Measurements from ENCODE around the gene MTTP. TPM values are rescaled to one million over a fixed set of nuclear protein-coding genes. Genes with fewer than 3 reads are reported as not detected.

Gene MTTP
- total RNA-seq, 2 experiments from 2014 or later = 0.25 to 0.57 TPM

DNA sequence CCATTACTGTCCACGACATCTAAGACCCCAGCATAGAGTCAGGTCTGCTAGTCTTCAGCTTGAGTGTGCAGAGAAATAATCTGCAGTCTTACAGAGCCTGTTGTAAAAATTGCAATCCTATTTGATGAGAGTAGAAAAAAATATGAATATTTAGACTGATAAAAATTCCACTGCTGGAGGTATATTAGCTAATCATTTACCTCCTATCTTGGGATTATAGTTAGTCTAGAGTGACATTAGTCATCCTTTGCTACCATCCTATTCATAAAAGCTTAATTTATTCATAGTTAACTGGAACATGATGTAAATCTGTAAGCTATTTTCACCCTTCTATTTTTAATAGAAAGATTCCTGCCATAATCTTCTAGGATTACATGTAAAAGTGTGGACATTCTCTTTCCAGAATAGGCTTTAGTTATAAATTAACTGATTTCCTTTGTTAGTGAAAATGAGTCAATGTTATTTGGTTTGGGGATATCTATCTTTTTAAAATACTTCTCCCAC is 56.3 kb downstream of the MTTP start:
- peaks cover 12% of the 10 kb centered on the region for H3K4me1 ChIP-seq (ENCODE audit: insufficient read depth, low read length, poor library complexity, severe bottlenecking)
- no peak overlapping the region for H3K27ac ChIP-seq (ENCODE audit: low read depth, low read length, poor library complexity, severe bottlenecking)
- ChIA-PET CTCF (ENCODE audit: unreplicated experiment) (no interaction called here), POLR2A (no interaction called here)
- no peak overlapping the region for H3K4me3 ChIP-seq (ENCODE audit: low read depth, low read length, poor library complexity, severe bottlenecking)
- H3K4me2 ChIP-seq (ENCODE audit: low read length) = no peak overlapping the region
- H3K79me2 ChIP-seq (ENCODE audit: insufficient read depth, low read depth, low read length) = no peaks in the 10 kb centered on the region
- no peaks in the 10 kb centered on the region for H3K36me3 ChIP-seq (ENCODE audit: insufficient read depth, low read length)
- intact Hi-C loops (cut with micrococcal nuclease; ENCODE audit: unreplicated experiment) = loop anchor here (10.0 kb wide), 1 partner anchor 174 kb away; no protein-coding TSS in a partner anchor
- no peaks in the 10 kb centered on the region for H3K9me3 ChIP-seq (ENCODE audit: low read length)
- no peak overlapping the region for H2AFZ ChIP-seq (ENCODE audit: low read length)
- H3K9me2 ChIP-seq (ENCODE audit: insufficient read depth, low read length) = no peaks in the 10 kb centered on the region
- DNase-seq (ENCODE audit: low spot score) = no peak
- H4K20me1 ChIP-seq (ENCODE audit: insufficient read depth, low read length) = no peaks in the 10 kb centered on the region
- no TSS peak for BruUV-seq (replicated peaks)
- TF ChIP-seq, protein P1, sequence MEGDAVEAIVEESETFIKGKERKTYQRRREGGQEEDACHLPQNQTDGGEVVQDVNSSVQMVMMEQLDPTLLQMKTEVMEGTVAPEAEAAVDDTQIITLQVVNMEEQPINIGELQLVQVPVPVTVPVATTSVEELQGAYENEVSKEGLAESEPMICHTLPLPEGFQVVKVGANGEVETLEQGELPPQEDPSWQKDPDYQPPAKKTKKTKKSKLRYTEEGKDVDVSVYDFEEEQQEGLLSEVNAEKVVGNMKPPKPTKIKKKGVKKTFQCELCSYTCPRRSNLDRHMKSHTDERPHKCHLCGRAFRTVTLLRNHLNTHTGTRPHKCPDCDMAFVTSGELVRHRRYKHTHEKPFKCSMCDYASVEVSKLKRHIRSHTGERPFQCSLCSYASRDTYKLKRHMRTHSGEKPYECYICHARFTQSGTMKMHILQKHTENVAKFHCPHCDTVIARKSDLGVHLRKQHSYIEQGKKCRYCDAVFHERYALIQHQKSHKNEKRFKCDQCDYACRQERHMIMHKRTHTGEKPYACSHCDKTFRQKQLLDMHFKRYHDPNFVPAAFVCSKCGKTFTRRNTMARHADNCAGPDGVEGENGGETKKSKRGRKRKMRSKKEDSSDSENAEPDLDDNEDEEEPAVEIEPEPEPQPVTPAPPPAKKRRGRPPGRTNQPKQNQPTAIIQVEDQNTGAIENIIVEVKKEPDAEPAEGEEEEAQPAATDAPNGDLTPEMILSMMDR (conservative IDR thresholded peaks at IDR 0.05; ENCODE audit: low read length) = no peak
- no peak for TF ChIP-seq EZH2phosphoT487 (IDR thresholded peaks at IDR 0.05; ENCODE audit: borderline replicate concordance, low read depth, low read length)

DNA sequence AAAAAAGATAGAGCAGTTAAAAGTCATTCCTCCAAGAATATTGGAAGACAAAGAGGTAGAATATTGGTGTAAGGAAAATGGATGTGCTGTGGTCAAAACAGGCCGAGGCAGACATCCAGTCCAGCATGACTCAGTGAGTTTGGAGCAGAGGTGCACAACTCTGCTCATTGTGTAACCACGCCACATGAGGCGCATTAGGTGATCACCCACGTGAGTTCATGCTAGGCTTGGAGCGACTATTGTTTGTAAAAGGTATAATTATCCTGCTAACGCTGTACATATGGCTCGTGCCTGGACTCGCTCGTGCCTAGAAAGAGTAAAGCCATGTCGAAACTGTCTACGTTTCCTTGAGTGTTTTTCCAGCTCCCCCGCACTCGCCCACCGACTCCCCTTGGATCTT is 59.1 kb downstream of the MTTP start:
- H2AFZ ChIP-seq (ENCODE audit: low read length) = no peak overlapping the region
- H3K27ac ChIP-seq (ENCODE audit: low read depth, low read length, poor library complexity, severe bottlenecking) = no peak overlapping the region
- H3K9me3 ChIP-seq (ENCODE audit: low read length) = no peaks in the 10 kb centered on the region
- intact Hi-C loops (cut with micrococcal nuclease; ENCODE audit: unreplicated experiment) = loop anchor here (10.0 kb wide), 1 partner anchor 171 kb away; no protein-coding TSS in a partner anchor
- peaks cover 12% of the 10 kb centered on the region for H3K4me1 ChIP-seq (ENCODE audit: insufficient read depth, low read length, poor library complexity, severe bottlenecking)
- no peaks in the 10 kb centered on the region for H3K36me3 ChIP-seq (ENCODE audit: insufficient read depth, low read length)
- POLR2A ChIA-PET = interaction anchor here (1.0 to 1.2 kb wide), 2 partner anchors 10 to 15 kb away, joined by 3 to 4 read pairs; no protein-coding TSS in a partner anchor
- no peaks in the 10 kb centered on the region for H4K20me1 ChIP-seq (ENCODE audit: insufficient read depth, low read length)
- H3K9me2 ChIP-seq (ENCODE audit: insufficient read depth, low read length) = no peaks in the 10 kb centered on the region
- DNase-seq (ENCODE audit: low spot score) = no peak
- no TSS peak for BruUV-seq (replicated peaks)
- H3K4me2 ChIP-seq (ENCODE audit: low read length) = no peak overlapping the region
- TF ChIP-seq, protein P1 (conservative IDR thresholded peaks at IDR 0.05; ENCODE audit: low read length) = no peak
- TF ChIP-seq EZH2phosphoT487 (IDR thresholded peaks at IDR 0.05; ENCODE audit: borderline replicate concordance, low read depth, low read length) = no peak
- H3K79me2 ChIP-seq (ENCODE audit: insufficient read depth, low read depth, low read length) = no peaks in the 10 kb centered on the region
- no peak overlapping the region for H3K4me3 ChIP-seq (ENCODE audit: low read depth, low read length, poor library complexity, severe bottlenecking)
- CTCF ChIA-PET (ENCODE audit: unreplicated experiment) = no interaction called here

DNA sequence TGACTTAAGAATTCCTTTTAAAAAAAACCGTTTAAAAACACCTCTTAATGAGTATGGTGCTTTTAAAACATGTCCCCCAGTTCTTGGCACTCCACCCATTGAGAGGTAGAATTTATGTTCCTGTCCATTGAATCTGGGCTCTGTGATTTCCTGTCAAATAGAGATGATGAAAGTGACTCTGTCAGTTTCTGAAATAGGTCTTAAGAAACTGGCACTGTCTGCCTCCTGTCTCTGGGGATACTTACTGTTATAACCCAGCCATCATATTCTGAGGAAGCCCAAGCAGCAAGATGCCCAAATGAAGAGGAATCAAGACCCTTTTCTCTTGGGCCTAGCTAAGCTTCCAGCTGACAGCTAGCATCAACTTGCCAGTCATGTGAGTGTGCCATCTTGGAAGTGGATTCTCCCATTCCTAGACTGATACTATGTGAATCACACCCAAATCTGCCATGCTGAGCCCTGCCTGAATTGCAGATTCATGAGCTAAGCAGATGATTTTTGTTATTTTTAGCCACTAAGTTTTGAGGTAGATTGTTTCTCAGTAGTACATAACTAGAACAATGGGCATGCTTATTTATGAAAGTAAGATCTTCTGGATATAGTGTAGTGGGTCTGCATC is 60.2 kb downstream of the MTTP start:
- TF ChIP-seq, protein P1 (conservative IDR thresholded peaks at IDR 0.05; ENCODE audit: low read length) = no peak
- no peak for TF ChIP-seq EZH2phosphoT487 (IDR thresholded peaks at IDR 0.05; ENCODE audit: borderline replicate concordance, low read depth, low read length)
- H3K9me3 ChIP-seq (ENCODE audit: low read length) = no peaks in the 10 kb centered on the region
- H3K79me2 ChIP-seq (ENCODE audit: insufficient read depth, low read depth, low read length) = no peaks in the 10 kb centered on the region
- no peak overlapping the region for H3K4me3 ChIP-seq (ENCODE audit: low read depth, low read length, poor library complexity, severe bottlenecking)
- no peak for DNase-seq (ENCODE audit: low spot score)
- BruUV-seq (replicated peaks) = no TSS peak
- H2AFZ ChIP-seq (ENCODE audit: low read length) = no peak overlapping the region
- H3K9me2 ChIP-seq (ENCODE audit: insufficient read depth, low read length) = no peaks in the 10 kb centered on the region
- H3K36me3 ChIP-seq (ENCODE audit: insufficient read depth, low read length) = no peaks in the 10 kb centered on the region
- H3K27ac ChIP-seq (ENCODE audit: low read depth, low read length, poor library complexity, severe bottlenecking) = no peak overlapping the region
- intact Hi-C loops (cut with micrococcal nuclease; ENCODE audit: unreplicated experiment) = loop anchor here (10.0 kb wide), 1 partner anchor 170 kb away; no protein-coding TSS in a partner anchor
- no peaks in the 10 kb centered on the region for H4K20me1 ChIP-seq (ENCODE audit: insufficient read depth, low read length)
- ChIA-PET POLR2A (no interaction called here), CTCF (ENCODE audit: unreplicated experiment) (no interaction called here)
- no peak overlapping the region for H3K4me2 ChIP-seq (ENCODE audit: low read length)
- H3K4me1 ChIP-seq (ENCODE audit: insufficient read depth, low read length, poor library complexity, severe bottlenecking) = peaks cover 12% of the 10 kb centered on the region

Data from OCI-LY7 (cell line).